DND-41 (cell line): Measurements from ENCODE around the gene NCBP1.

ENCODE experiments used
- ATAC-seq: fragments of 200-7000 bp; cut with Tn5 transposase; 3 replicates; pipeline ENCODE4 v1.9.1; 2021; ENCODE audit warnings: low read depth; ENCODE audit not compliant: insufficient read depth
- DNase-seq: peaks from one replicate; pipeline ENCODE4 v3.0.0-alpha.2; 2020
- H2AFZ ChIP-seq: 2 replicates; pipeline ENCODE4 v1.6.0; 2012; ENCODE audit warnings: low read depth, low read length
- H3K27ac ChIP-seq: 2 replicates; pipeline ENCODE4 v1.5.1; 2012; ENCODE audit warnings: low read length, inconsistent platforms
- H3K27me3 ChIP-seq: fragments of 200-600 bp; sonication (generic); 2 replicates; pipeline ENCODE4 v1.6.0; 2012; ENCODE audit warnings: low read length, mild to moderate bottlenecking, inconsistent platforms; ENCODE audit not compliant: insufficient read depth, poor library complexity
- H3K36me3 ChIP-seq: 2 replicates; pipeline ENCODE4 v1.5.1; 2012; ENCODE audit warnings: low read length, inconsistent platforms; ENCODE audit not compliant: insufficient read depth
- H3K4me1 ChIP-seq: 2 replicates; pipeline ENCODE4 v1.5.1; 2012; ENCODE audit warnings: mild to moderate bottlenecking, low read length; ENCODE audit not compliant: insufficient read depth
- H3K4me2 ChIP-seq: 2 replicates; pipeline ENCODE4 v1.6.0; 2012; ENCODE audit warnings: mild to moderate bottlenecking, moderate library complexity, low read length, inconsistent platforms; ENCODE audit not compliant: insufficient read depth
- H3K4me3 ChIP-seq, 2 experiments: fragments of 200-600 bp in 1 of 2; shearing (Covaris generic) in 1 of 2; 2 replicates each; pipeline ENCODE4 v1.5.1; 2012 to 2016; ENCODE audit warnings: inconsistent platforms in 2 of 2, low read length in 2 of 2, mild to moderate bottlenecking in 2 of 2, low read depth in 1 of 2, moderate library complexity in 1 of 2
- H3K79me2 ChIP-seq: 2 replicates; pipeline ENCODE4 v1.6.0; 2012; ENCODE audit warnings: low read length, inconsistent platforms; ENCODE audit not compliant: insufficient read depth
- H3K9ac ChIP-seq: 2 replicates; pipeline ENCODE4 v1.6.0; 2012; ENCODE audit warnings: low read depth, mild to moderate bottlenecking, inconsistent platforms, low read length, moderate library complexity
- H3K9me3 ChIP-seq: 2 replicates; pipeline ENCODE4 v1.5.1; 2012; ENCODE audit warnings: low read length, moderate library complexity, mild to moderate bottlenecking, inconsistent platforms; ENCODE audit not compliant: insufficient read depth, severe bottlenecking
- H4K20me1 ChIP-seq: 2 replicates; pipeline ENCODE4 v1.6.0; 2012; ENCODE audit warnings: low read length; ENCODE audit not compliant: insufficient read depth
- CTCF ChIP-seq: IDR thresholded peaks from 2 replicates; pipeline ENCODE4 v1.5.1; 2012; ENCODE audit warnings: borderline replicate concordance, low read length, moderate library complexity, mild to moderate bottlenecking; ENCODE audit not compliant: poor library complexity, severe bottlenecking; ENCODE audit errors: extremely low read depth
- EZH2 ChIP-seq: IDR thresholded peaks from 3 replicates; pipeline ENCODE4 v1.6.1; 2012; ENCODE audit warnings: borderline replicate concordance, low read depth, mild to moderate bottlenecking, moderate library complexity, low read length, inconsistent platforms; ENCODE audit not compliant: severe bottlenecking

Gene NCBP1

GRCh38 chr9:97623946-97624345 is 9.7 kb upstream of the NCBP1 start:
- H3K27ac ChIP-seq, result no peak overlapping the region
- DNase-seq, result no peak
- no peak overlapping the region for H3K4me2 ChIP-seq
- no peaks in the 10 kb centered on the region for H3K27me3 ChIP-seq
- no peak overlapping the region for H3K9ac ChIP-seq
- no peak overlapping the region for H3K4me3 ChIP-seq
- H3K36me3 ChIP-seq, result peaks cover 57% of the 10 kb centered on the region
- H3K4me1 ChIP-seq, result no peaks in the 10 kb centered on the region
- 0 out of 2 replicates have a peak, but pooled peaks cover 4% of the 10 kb centered on the region for H4K20me1 ChIP-seq
- no peak overlapping the region for H2AFZ ChIP-seq
- H3K79me2 ChIP-seq, result peaks cover 29% of the 10 kb centered on the region
- no peaks in the 10 kb centered on the region for H3K9me3 ChIP-seq
- no peak for ATAC-seq
- no peak for TF ChIP-seq CTCF

DNA sequence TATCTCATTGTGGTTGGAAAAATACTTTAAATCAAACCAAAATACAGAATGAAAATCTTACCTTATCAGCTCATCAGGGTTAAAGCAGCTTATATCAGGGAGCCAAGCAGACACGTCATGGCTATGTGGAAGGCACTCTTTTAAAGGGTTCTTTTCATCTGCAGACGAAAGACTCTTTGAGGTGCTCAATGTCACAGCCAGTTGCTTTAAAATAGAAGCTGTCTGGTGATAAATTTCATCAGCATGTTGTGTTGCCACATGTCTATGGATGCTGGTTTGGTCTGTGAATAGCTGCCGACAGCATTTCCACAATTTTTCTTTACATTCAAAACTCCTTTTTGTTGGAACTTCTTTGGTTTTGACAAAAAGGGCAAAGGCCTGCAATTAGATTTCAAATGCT is 8.0 kb upstream of the NCBP1 start:
- Histone ChIP-seq H3K27me3 (no peaks in the 10 kb centered on the region), H3K79me2 (peaks cover 46% of the 10 kb centered on the region), H2AFZ (no peak overlapping the region), H3K36me3 (peaks cover 55% of the 10 kb centered on the region), H3K9me3 (no peaks in the 10 kb centered on the region), H4K20me1 (peaks cover 12% of the 10 kb centered on the region; the same call in 1 of the 2 replicates), H3K9ac (no peak overlapping the region), H3K27ac (no peak overlapping the region), H3K4me2 (no peak overlapping the region), H3K4me3 (no peak overlapping the region), H3K4me1 (0 out of 2 replicates have a peak, but pooled peaks cover 4% of the 10 kb centered on the region)
- no peak for DNase-seq
- no peak for ATAC-seq
- no peak for TF ChIP-seq EZH2
- no peak for TF ChIP-seq CTCF

DNA sequence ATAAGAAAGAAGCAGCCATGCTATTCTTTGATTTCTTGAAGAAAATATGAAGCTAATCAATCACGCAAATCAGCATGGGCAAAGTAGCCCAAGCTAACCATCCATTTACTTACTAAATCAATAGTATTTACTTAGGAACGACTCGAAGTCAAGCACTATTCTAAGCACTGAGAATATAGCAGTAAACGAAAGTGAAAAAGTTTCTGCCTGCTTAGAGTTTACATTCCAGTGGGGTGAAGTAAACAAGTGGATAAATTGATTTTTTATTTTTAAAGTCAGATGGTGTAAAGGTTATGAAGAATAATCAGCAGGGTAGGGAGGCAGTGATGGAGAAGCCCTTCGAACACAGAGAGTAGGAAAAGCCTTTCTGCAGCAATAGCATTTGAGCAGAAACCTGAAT is 6.0 kb upstream of the NCBP1 start:
- Histone ChIP-seq H4K20me1 (peaks cover 12% of the 10 kb centered on the region; the same call in 1 of the 2 replicates), H2AFZ (no peak overlapping the region), H3K9ac (no peak overlapping the region), H3K27ac (no peak overlapping the region), H3K79me2 (peaks cover 66% of the 10 kb centered on the region), H3K4me3 (no peak overlapping the region), H3K27me3 (no peaks in the 10 kb centered on the region), H3K4me1 (peaks cover 16% of the 10 kb centered on the region), H3K4me2 (no peak overlapping the region), H3K36me3 (peaks cover 39% of the 10 kb centered on the region), H3K9me3 (no peaks in the 10 kb centered on the region)
- DNase-seq (no peak), ATAC-seq (no peak)
- TF ChIP-seq EZH2 (no peak), CTCF (no peak)

DNA sequence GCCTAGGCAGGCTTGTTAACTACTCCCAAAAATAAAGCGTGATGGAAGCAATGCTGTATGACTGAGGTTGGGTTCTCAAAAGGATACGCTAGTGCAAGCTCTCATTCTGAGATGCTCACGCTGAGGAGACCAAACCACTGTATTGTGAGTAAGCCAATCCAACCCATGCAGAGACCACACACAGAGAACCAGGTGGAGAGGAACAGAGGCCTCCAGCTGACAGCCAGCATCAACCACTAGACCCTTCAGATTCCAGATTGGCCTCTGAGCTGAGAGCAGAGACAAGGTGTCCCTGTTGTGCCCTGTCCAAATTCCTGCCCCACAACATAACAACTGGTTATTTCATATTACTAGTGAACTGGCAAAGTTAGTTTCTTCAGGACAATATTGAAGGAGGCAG is 5.0 kb upstream of the NCBP1 start:
- Histone ChIP-seq H3K79me2 (peaks cover 70% of the 10 kb centered on the region), H3K4me3 (no peak overlapping the region), H4K20me1 (peaks cover 12% of the 10 kb centered on the region; the same call in 1 of the 2 replicates), H3K27me3 (no peaks in the 10 kb centered on the region), H3K4me1 (peaks cover 16% of the 10 kb centered on the region), H3K9me3 (no peaks in the 10 kb centered on the region), H3K27ac (no peak overlapping the region), H3K36me3 (peaks cover 31% of the 10 kb centered on the region), H3K9ac (no peak overlapping the region), H2AFZ (no peak overlapping the region), H3K4me2 (no peak overlapping the region; the same call in 1 of the 2 replicates)
- ATAC-seq (no peak), DNase-seq (peak; percentile 10)
- no peak for TF ChIP-seq EZH2
- TF ChIP-seq CTCF, result no peak
